HL-60 (cell line): ENCODE data around the gene HTR3A.

Source experiments
- POLR2AphosphoS5 ChIP-seq: IDR thresholded peaks from 2 replicates; pipeline ENCODE4 v1.6.1; 2012; ENCODE audit warnings: low read depth
- TF ChIP-seq, protein P1 (sequence below): IDR thresholded peaks from one replicate; pipeline ENCODE4 v1.5.1; 2011; ENCODE audit warnings: low read length, control low read depth, inconsistent platforms; ENCODE audit not compliant: insufficient read depth

DNA sequence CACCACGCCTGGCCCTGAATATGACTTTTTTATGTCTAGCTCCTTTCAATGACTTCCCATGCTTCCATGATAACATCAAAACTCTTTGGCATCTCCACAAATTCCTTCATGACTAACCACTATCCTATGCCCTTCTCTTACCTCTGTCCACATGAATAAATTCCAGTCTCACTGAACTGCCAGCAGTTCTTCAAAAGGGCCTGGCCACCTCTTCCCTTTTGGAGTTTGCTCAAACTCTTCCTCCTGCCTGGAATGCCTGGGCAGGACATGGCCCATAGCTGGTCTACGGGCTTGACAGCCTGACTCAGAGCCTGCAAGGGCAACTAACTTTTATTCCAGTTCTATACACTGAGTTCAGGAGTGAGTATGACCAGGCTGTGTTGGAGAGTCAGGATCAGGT, 42.8 kb downstream of the HTR3A start:
- TF ChIP-seq, protein P1, sequence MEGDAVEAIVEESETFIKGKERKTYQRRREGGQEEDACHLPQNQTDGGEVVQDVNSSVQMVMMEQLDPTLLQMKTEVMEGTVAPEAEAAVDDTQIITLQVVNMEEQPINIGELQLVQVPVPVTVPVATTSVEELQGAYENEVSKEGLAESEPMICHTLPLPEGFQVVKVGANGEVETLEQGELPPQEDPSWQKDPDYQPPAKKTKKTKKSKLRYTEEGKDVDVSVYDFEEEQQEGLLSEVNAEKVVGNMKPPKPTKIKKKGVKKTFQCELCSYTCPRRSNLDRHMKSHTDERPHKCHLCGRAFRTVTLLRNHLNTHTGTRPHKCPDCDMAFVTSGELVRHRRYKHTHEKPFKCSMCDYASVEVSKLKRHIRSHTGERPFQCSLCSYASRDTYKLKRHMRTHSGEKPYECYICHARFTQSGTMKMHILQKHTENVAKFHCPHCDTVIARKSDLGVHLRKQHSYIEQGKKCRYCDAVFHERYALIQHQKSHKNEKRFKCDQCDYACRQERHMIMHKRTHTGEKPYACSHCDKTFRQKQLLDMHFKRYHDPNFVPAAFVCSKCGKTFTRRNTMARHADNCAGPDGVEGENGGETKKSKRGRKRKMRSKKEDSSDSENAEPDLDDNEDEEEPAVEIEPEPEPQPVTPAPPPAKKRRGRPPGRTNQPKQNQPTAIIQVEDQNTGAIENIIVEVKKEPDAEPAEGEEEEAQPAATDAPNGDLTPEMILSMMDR, result no peak
- no peak for TF ChIP-seq POLR2AphosphoS5
